ENCODE measurements around the gene PARP8. TPM values are rescaled to one million over a fixed set of nuclear protein-coding genes. Genes with fewer than 3 reads are reported as not detected.
"Not testable (repeated sequence)": the region's sequence is repeated elsewhere in the genome, so short reads cannot be mapped to it uniquely, and the experiment has no call there.

The PARP8 gene
- total RNA-seq, 1 donor, result 30.8 TPM

DNA sequence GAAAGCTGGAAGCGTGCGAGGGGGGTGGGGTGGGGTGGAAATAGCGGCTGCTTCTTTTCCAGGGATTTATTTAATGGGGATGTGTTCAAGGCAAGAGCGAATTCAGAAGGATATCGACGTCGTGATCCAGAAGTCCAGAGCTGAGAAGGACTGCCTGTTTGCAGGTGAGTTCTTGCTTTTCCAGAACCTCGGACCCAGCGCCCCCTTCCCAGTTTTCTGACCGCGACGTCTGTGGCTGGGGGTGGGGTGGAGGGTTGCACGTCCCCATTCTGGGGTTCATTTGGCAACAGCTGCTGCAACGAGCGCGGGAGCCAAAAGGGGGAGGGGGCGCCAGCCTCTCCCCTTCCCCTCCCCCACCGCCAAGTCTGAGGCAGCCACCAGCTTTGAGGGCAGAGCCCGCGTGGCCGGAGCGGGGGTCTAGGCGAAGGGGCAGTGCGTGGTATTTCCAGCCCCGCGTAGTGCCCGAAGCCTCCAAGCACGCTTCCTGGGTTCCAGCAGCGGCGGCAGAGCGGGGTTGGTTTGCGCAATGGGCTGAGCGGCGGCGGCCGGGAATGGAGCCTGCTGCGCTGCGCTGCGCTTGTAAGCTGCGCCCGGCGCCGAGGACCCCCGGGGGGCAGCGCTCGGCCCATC is 701 bp downstream of the PARP8 start:
- peak overlapping the region; percentile 40 for H3K27ac ChIP-seq (ENCODE audit: low read depth, low read length)

DNA sequence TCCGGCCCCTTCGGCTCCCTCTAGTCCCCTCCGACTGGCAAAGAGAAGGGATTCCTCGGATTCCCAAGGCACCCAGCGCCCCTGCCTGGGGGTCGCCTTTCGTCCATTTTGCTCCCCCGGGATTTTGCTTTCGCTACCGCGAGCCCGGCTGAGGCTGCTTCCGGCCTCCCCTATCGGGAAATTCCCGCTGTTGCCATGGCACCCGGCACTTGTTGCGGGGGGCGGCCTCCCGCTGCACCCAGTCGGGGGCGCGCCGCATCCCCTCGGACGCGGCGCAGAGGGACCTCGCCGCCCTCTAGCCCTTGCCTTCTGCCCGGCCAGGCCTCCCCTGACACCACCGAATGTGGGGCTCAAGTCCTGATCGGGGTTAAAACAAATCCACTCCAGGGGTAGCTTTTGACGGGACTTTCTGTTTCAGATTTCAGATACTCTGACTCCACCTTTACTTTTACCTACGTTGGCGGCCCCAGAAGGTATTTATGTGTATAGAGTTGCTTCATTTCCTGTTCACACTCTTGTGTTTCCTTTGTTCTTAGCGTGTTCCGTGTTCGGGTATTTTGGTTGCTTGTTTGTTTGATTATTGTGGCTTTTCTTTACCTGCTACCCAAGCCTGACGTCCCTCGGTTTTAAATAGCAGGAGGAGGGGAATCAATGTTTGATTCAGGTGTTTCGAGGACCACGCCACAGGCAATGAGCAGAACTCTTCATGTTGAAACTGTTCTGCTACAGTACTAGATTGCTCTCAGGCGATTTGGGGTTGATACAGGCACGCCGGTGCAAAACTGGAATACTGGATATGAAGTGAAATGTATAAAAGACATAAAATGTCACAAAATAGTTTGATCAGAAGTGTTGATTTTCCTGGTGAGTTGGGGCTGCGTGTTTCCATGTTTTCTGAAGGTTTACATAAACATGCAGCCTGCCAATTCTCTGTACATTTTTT is 1.5 kb downstream of the PARP8 start:
- peaks cover 19% of the 10 kb centered on the region for H3K79me2 ChIP-seq (ENCODE audit: insufficient read depth, low read length)

More for the DNA sequence above, 701 bp downstream of the PARP8 start:
- DNase-seq (ENCODE audit: insufficient read length, low spot score, missing footprints), result peak; percentile 59
- Histone ChIP-seq H2AFZ (ENCODE audit: low read length) (peak overlapping the region; percentile 88), H3K4me1 (ENCODE audit: insufficient read depth, low read length) (no peaks in the 10 kb centered on the region), H3K4me3 (ENCODE audit: insufficient read depth, low read length) (peak overlapping the region; percentile 90), H3K36me3 (ENCODE audit: insufficient read depth, low read length) (no peaks in the 10 kb centered on the region), H3K27me3 (ENCODE audit: insufficient read depth, low read length) (peaks cover 3% of the 10 kb centered on the region), H4K20me1 (ENCODE audit: insufficient read depth, low read length) (no peaks in the 10 kb centered on the region), H3K9me3 (ENCODE audit: low read depth, low read length) (no peaks in the 10 kb centered on the region), H3K4me2 (ENCODE audit: insufficient read depth, low read length) (peak overlapping the region; percentile 88), H3K79me2 (ENCODE audit: insufficient read depth, low read length) (peaks cover 17% of the 10 kb centered on the region)
- TF ChIP-seq, protein P1, sequence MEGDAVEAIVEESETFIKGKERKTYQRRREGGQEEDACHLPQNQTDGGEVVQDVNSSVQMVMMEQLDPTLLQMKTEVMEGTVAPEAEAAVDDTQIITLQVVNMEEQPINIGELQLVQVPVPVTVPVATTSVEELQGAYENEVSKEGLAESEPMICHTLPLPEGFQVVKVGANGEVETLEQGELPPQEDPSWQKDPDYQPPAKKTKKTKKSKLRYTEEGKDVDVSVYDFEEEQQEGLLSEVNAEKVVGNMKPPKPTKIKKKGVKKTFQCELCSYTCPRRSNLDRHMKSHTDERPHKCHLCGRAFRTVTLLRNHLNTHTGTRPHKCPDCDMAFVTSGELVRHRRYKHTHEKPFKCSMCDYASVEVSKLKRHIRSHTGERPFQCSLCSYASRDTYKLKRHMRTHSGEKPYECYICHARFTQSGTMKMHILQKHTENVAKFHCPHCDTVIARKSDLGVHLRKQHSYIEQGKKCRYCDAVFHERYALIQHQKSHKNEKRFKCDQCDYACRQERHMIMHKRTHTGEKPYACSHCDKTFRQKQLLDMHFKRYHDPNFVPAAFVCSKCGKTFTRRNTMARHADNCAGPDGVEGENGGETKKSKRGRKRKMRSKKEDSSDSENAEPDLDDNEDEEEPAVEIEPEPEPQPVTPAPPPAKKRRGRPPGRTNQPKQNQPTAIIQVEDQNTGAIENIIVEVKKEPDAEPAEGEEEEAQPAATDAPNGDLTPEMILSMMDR (IDR thresholded peaks at IDR 0.05; ENCODE audit: extremely low read depth, low read depth, low read length), result no peak

DNA sequence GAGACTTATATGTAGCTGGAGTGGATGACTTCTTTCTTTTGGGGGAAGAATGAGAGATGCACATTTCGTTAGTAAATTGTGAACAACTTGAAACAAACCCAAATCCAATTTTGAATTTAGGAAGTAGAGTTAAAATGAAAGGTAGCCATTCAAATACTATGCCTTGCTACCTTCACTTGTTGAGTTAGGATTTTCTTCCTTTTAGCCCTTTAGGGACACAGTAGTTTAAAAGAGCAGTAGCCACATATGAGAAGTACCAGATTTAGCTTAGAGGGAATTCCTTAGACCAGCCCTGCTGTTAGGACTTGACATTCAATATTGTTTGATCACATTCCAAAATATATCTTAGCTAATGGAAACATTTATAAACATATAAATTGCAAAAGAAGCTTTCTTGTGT is 2.2 kb downstream of the PARP8 start:
- peaks cover 19% of the 10 kb centered on the region for H3K79me2 ChIP-seq (ENCODE audit: insufficient read depth, low read length)
- H3K9me3 ChIP-seq (ENCODE audit: low read depth, low read length); H2AFZ ChIP-seq (ENCODE audit: low read length); H4K20me1 ChIP-seq (ENCODE audit: insufficient read depth, low read length); H3K27me3 ChIP-seq (ENCODE audit: insufficient read depth, low read length); H3K4me1 ChIP-seq (ENCODE audit: insufficient read depth, low read length); H3K27ac ChIP-seq (ENCODE audit: low read depth, low read length); DNase-seq (ENCODE audit: insufficient read length, low spot score, missing footprints); H3K36me3 ChIP-seq (ENCODE audit: insufficient read depth, low read length): not testable (repeated sequence)
- H3K4me3 ChIP-seq (ENCODE audit: insufficient read depth, low read length), result peak overlapping the region; percentile 90
- H3K4me2 ChIP-seq (ENCODE audit: insufficient read depth, low read length), result peak overlapping the region; percentile 88

More for the DNA sequence above, 1.5 kb downstream of the PARP8 start:
- no peaks in the 10 kb centered on the region for H3K9me3 ChIP-seq (ENCODE audit: low read depth, low read length)
- peak; percentile 80 for DNase-seq (ENCODE audit: insufficient read length, low spot score, missing footprints)
- H2AFZ ChIP-seq (ENCODE audit: low read length), result peak overlapping the region; percentile 88
- peak overlapping the region; percentile 88 for H3K4me2 ChIP-seq (ENCODE audit: insufficient read depth, low read length)
- no peaks in the 10 kb centered on the region for H3K4me1 ChIP-seq (ENCODE audit: insufficient read depth, low read length)
- TF ChIP-seq, protein P1 (IDR thresholded peaks at IDR 0.05; ENCODE audit: extremely low read depth, low read depth, low read length), result no peak
- peak overlapping the region; percentile 90 for H3K4me3 ChIP-seq (ENCODE audit: insufficient read depth, low read length)
- H3K27me3 ChIP-seq (ENCODE audit: insufficient read depth, low read length), result peaks cover 3% of the 10 kb centered on the region
- no peaks in the 10 kb centered on the region for H3K36me3 ChIP-seq (ENCODE audit: insufficient read depth, low read length)
- no peaks in the 10 kb centered on the region for H4K20me1 ChIP-seq (ENCODE audit: insufficient read depth, low read length)
- H3K27ac ChIP-seq (ENCODE audit: low read depth, low read length), result peak overlapping the region; percentile 40

DNA sequence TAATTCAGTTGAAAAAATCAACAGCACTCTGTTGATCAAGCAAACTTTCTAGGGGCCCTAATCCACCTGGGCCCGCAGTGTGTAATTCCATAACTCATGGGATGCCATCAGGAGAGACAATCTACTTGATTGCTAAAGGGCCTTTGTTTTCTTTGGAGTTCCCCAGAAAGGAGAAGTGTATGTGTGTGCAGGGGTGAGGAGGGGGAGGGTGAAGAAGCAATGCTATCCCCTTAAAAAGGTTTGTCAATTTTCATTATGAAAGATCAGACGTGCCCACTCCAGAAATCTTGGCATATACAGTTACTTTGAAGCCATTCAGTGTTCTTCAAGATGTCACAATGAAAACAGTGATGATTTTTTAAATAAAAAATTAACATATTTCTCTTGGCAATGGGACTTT is 6.2 kb downstream of the PARP8 start:
- Histone ChIP-seq H3K9me3 (ENCODE audit: low read depth, low read length) (no peaks in the 10 kb centered on the region), H3K79me2 (ENCODE audit: insufficient read depth, low read length) (peaks cover 19% of the 10 kb centered on the region), H3K4me3 (ENCODE audit: insufficient read depth, low read length) (no peak overlapping the region), H3K4me2 (ENCODE audit: insufficient read depth, low read length) (no peak overlapping the region), H3K27me3 (ENCODE audit: insufficient read depth, low read length) (no peaks in the 10 kb centered on the region), H3K36me3 (ENCODE audit: insufficient read depth, low read length) (no peaks in the 10 kb centered on the region), H2AFZ (ENCODE audit: low read length) (no peak overlapping the region), H3K4me1 (ENCODE audit: insufficient read depth, low read length) (peaks cover 9% of the 10 kb centered on the region), H3K27ac (ENCODE audit: low read depth, low read length) (no peak overlapping the region), H4K20me1 (ENCODE audit: insufficient read depth, low read length) (no peaks in the 10 kb centered on the region)
- TF ChIP-seq, protein P1 (IDR thresholded peaks at IDR 0.05; ENCODE audit: extremely low read depth, low read depth, low read length), result no peak
- DNase-seq (ENCODE audit: insufficient read length, low spot score, missing footprints), result no peak

DNA sequence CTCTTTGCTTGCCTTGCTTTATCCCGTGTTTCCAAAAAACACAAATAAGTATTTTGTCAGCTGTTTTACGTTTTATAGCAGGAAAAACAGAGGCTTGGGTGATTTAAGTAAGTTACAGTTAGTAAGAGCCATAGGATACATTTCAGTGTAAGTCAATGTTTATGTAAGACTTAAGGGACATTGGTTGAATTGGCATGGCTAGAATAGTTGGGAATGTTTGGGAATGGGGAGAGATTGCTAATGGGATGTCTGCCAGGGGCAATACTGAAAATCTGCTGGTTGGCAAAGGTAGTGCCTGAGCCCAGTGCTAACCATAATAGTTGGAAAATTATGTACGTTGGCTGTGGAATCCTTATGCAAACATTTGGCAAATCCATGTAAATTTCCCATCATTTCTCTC is 7.0 kb downstream of the PARP8 start:
- H2AFZ ChIP-seq (ENCODE audit: low read length); H3K4me1 ChIP-seq (ENCODE audit: insufficient read depth, low read length); H3K36me3 ChIP-seq (ENCODE audit: insufficient read depth, low read length); H3K4me3 ChIP-seq (ENCODE audit: insufficient read depth, low read length); H3K27me3 ChIP-seq (ENCODE audit: insufficient read depth, low read length); H3K27ac ChIP-seq (ENCODE audit: low read depth, low read length); H4K20me1 ChIP-seq (ENCODE audit: insufficient read depth, low read length); DNase-seq (ENCODE audit: insufficient read length, low spot score, missing footprints); H3K9me3 ChIP-seq (ENCODE audit: low read depth, low read length): not testable (repeated sequence)
- peaks cover 12% of the 10 kb centered on the region for H3K79me2 ChIP-seq (ENCODE audit: insufficient read depth, low read length)
- peak overlapping the region; percentile 20 for H3K4me2 ChIP-seq (ENCODE audit: insufficient read depth, low read length)

Data from osteoblast (primary cell).